ENCODE results near the gene OCLN.

OCLN gene

Small RNAs within 50 kb of the gene (small RNA-seq; reads per million reads assigned to genes)
- gene RN7SL616P (0 to 0.04 reads per million in 2 experiments), gene RNU6-724P (0 reads per million in 2 experiments), gene RPS27P14 (0 reads per million in 2 experiments)

Measured in SK-N-DZ (cell line).